Panc1 (cell line): ENCODE results near the gene CREM.

ENCODE experiments used
- POLR2AphosphoS5 ChIP-seq: IDR thresholded peaks from 2 replicates; pipeline ENCODE4 v1.6.1; 2012; ENCODE audit warnings: mild to moderate bottlenecking, low read depth, low read length, moderate library complexity
- TF ChIP-seq, protein P1 (sequence below): fragments of 450-650 bp; IDR thresholded peaks from 2 replicates; pipeline ENCODE4 v1.5.1; 2017; ENCODE audit warnings: mild to moderate bottlenecking

GRCh38 chr10:35216303-35216905 is 89.8 kb downstream of the CREM start:
- no peak for TF ChIP-seq POLR2AphosphoS5
- TF ChIP-seq, protein P1, sequence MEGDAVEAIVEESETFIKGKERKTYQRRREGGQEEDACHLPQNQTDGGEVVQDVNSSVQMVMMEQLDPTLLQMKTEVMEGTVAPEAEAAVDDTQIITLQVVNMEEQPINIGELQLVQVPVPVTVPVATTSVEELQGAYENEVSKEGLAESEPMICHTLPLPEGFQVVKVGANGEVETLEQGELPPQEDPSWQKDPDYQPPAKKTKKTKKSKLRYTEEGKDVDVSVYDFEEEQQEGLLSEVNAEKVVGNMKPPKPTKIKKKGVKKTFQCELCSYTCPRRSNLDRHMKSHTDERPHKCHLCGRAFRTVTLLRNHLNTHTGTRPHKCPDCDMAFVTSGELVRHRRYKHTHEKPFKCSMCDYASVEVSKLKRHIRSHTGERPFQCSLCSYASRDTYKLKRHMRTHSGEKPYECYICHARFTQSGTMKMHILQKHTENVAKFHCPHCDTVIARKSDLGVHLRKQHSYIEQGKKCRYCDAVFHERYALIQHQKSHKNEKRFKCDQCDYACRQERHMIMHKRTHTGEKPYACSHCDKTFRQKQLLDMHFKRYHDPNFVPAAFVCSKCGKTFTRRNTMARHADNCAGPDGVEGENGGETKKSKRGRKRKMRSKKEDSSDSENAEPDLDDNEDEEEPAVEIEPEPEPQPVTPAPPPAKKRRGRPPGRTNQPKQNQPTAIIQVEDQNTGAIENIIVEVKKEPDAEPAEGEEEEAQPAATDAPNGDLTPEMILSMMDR = no peak
